Anterior cingulate cortex (tissue), 58 donors: ENCODE data around the gene DOCK4.

Experiments
- DNase-seq, 58 donors: peaks; one replicate each; lab custom pipeline; 2025; lab: John Stamatoyannopoulos, UW

Gene DOCK4

DNA sequence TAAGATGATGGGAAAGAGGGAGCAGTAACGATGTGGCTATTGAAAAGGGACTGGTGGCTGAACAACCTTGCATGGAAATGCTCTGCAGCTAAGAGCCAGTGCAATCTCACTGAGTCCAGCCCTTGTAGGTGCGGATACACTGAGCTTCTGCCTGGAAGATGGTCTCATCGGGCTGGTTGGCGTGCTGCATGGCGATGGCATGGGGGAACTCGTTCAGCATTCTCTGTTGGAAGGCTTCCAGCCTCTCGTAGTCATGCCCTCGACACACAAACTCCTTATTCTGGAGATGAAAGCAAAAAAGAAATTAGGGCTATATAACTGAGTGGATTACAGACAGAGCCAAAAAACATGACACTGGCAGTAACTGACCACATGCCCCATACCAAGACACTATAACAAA is 446.2 kb downstream of the DOCK4 start:
- peak in 5 of 58 donors; percentile 2 to 51 (median 13) for DNase-seq

DNA sequence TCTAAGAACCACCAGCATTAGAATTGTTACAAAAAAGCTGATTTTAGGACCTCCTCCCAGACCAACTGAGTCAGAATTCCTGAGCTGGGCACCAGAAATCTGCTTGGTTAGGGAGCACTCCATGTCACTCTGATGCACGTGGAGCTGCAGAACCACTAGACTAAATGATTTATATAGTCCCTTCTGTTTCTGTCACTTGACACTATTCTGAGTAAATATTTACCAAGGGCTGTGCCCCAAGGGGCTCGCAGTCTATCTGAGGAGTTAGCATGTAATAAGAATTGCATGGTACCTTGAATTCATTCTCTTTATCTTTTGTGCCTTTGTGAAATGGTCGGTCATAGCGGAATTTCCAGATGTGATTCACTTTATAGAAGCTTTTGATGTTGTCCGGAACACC is 447.9 kb downstream of the DOCK4 start:
- no peak for DNase-seq

DNA sequence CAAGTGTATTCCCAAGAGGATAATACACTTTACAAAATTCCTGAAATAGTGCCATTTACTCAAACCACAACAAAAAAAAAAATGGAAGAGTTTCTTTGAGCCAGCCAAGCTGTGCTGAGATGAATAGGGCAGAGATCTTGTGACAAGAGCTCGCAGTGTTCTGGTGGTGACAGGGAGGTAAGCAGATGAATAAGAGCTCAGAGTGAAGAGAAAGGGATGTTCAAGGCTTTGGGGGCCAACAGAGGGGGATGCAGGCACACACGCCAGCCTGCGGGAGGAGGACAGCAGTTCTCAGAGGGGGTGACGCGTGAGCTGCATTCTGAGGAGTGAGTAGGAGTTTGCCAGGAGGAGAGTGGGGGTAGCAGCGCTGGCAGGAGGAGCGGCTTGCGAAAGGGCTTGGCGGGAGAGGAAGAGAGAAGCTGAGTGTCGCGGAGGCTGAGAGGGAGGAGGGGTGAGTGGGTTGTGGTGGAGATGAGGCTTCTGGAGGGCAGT is 449.5 kb downstream of the DOCK4 start:
- DNase-seq: peak in 56 of 58 donors; percentile 38 to 94 (median 82)

DNA sequence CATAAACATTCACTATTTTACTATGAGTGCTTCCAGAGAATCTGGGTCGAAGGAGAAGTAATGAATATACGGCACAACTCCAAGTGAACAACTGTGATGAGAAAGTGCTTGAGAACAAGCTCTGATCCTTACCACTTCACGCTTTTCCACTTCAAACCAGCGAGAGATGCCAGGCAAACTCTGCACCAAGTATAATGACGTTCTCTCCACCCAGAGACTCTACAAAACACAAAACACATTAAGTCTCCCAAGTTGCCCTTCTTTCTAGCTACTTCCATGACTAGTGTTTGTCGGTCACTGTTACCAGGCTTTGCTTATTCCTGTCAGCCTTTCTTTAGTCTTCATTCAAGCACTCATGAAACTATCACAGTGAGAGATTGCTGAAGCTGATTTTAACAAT is 450.8 kb downstream of the DOCK4 start:
- peak in 6 of 58 donors; percentile 5 to 45 (median 18) for DNase-seq

DNA sequence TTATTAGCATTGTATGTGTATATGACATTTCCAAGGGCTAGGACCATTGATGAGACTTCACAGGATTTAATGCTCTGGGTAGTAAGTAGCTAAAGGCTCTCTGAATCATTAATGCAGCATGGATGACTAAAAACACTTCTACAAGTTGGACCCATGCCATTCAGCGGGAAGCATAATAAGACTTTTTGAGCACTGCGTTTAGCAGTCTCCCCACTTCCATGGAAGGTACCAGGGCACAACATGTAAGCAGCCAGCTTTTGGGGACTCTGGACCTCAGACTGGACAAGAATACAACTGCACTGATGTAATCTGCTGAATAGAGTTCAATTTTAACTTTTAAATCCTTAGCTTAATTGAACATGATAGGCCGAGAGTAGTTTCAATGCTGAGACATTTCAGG is 452.2 kb downstream of the DOCK4 start:
- DNase-seq: peak in 2 of 58 donors; percentile 13 to 62

DNA sequence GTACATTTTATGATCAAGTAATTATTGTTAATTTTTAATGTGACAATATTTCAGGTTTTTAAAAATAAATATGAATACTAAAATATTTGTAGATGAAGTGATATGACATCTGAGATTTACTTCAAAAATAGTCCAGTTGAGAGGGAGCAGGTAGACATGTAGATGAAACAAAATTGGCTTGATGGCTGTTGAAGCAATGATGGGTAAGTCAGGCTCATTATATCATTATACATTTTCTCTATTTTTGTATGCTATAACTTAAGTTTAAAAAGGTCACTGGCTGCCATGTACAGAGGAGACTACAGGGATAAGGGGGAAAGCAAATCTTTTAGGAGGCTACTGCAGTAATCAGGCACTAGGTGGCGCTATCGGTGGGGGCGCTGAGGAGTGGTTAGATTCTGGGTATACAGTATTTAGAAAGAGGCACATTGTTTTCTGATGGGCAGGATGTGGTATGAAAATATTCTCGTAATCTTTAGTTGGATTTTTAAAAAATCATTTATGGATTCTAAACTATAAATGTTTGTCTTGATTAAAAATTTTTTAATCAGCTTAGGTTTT is 454.1 kb downstream of the DOCK4 start:
- peak in 26 of 58 donors; percentile 5 to 65 (median 24) for DNase-seq

DNA sequence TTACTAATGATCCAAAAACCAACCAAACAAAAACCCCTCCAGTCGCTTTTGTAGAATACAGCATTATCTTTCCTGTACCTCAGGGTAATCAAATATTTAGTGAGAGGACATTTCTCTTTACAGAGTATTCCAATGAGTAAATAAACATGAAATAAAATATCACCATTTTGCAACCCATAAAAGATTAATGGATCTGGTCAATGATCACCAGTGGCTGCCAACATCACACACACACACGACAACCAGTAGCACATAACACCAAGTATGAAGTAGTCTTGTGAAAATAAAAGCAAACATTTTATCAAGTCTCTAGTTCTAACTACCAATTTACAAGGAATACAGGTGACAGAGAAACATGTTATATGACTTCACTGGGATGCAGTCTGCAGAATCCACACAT is 455.3 kb downstream of the DOCK4 start:
- DNase-seq: no peak

DNA sequence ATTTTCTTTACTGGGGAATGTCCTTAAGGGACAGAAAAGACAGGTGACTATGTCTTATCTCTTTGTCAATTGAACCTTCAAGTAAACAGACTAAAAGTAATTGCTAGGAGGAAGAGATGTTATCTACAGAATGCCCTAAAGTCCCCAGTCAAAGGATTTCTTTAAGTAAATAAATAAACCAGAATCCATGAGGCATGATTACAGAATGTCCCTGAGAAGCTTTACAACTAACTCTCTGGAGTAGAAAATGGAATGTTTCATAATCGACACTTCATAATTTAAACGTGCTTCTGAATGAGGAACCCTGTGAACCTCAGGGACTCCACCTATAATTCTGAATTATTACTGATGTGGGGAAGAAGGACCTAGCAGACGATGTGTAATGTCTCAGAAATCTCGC is 456.0 kb downstream of the DOCK4 start:
- DNase-seq: no peak

DNA sequence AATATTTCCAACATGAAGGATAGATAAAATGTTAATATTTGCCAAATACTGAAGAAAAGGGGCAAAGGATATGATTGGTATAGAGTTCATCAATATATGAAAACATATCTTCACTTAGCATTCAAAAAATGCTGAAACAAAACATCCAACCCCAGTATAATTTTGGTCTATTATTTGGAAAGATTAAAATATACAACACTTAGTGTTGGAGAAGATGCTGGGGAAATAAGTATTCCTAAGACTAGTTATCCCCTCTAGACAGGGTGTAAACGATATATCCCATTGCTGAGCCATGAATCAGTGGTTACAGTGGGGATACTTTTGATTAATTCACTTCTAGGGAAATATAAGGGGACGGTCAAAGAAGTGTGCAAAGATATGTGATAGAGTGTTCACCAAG is 456.6 kb downstream of the DOCK4 start:
- no peak for DNase-seq

DNA sequence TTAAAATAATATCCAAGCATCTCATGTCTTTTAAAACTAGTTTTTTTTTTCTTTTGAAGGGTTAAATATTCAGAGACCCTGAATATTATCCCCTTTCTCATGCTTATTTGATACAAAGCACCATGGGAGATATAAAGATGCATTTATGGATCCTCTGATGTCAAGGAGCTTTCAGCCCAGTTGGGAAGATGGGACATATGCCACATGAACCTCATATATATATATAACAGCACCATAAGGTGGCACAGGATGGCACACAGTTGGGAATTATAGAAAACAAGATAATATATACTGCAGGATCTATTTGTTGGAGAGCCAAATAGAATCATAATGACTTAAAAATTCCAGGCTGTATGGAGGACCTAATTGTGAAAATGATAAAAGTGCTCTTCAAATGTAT is 458.5 kb downstream of the DOCK4 start:
- no peak for DNase-seq

DNA sequence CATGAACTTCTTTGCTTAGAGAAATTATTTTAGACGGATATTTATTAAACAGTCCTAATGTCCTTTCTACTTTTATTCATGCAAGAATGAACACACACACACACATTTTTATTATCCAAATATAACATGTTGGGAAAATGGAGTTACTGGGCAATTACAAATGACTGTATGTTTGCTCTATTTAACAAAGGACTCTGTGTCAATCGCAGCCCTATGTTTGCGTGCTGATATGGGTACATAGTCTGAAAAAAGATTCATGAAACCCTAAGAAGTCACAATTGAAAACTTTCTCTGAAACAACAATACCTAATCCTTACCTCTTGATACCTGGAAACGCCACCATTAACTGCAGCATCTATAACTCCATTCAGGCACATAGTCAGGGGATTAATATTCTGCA is 459.2 kb downstream of the DOCK4 start:
- DNase-seq: no peak

DNA sequence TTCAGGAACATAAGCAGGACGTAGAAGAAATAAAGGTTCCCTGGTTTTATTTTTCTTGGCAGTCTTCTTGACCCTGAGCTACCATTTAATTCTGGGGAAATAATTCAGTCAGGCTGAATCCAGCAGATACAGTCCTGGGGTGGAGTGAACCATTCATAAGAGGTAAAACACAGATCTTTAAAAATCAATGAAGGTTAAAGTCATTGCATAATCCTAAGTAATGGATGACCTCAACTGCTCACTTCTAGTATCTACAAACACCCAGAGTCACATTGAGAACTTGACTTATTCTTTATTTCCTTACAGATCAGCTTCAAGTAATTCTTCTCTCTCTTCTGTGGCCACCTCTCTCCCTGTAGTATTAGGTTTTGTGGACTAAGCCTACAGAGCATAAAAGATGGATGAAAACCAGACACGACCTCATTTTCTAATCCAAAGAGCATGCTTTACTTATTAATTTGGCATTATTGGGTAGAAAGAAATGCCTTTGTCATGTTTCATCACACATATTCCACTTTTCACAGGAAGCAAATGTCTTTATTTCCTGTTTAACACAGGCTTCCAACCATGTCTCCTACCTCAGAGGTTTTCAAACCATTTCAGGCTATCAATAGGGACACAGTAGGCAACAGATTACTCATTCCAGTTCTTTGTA is 461.6 kb downstream of the DOCK4 start:
- DNase-seq: no peak

DNA sequence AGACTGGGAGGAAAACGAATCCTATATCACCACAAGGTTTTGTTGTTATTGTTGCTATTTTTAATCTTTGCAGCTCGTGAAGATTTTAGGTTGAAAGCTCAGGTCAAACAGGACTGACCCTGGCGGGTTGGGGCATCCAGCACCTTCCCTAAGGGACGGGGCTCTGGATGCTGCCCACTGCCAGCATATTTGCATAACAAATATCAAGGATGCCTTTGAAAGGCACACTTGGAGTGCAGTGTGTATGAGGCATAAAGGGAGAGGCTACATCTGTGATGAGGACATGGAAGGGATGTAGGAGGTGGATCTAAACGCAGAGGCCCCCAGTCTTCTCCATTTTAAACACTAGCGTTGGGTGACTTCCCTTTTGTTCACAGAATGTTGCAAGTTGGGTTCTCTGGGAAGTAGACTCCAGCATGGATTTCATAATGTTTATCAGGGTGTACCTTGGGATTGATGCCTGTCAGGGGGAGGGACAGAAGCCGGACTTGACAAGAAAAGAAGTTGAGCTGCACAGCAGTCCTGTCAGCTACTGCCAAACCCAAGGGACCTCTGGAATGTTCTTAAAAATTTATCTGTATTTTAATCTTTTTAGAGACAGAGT is 462.9 kb downstream of the DOCK4 start:
- DNase-seq: no peak

DNA sequence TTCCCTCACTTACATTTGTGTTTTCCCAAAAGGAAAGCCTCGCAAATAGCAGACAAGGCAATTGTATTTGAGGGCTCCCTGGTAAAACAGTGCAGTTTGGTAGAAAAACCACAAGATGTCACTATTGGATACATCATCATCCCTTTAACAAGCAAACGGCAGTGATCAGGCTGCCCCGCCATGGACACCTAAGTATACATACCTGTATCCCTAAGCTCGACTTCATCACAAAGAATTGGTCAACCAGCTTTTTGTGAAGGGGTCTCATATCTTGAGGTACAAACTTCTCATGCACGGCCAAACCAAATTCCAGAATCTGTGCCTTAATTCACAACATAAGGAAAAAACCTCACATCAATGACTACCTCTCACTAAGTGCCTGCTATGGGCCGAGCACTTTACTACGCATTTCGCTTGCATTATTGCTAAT is 464.4 kb downstream of the DOCK4 start:
- DNase-seq: peak in 32 of 58 donors; percentile 5 to 66 (median 32)

DNA sequence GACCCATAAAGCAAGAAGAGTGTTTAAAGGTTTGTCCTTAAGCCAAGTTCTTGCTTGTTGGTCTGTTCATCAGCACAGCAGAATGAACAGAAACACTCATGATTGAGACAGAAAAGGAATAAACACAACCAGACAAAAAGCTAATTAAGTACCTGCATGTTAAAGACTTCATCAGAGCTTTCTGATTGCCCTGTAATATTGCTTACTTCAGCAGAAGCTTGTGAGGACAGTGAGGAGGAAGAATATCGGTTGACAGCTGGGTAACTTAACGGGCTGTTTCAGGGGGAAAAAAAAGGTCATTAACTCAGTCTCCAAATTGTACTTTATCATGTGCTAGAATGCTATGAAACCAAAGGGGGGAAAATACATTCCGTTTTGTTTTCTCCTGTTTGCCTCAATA is 465.3 kb downstream of the DOCK4 start:
- DNase-seq: no peak

DNA sequence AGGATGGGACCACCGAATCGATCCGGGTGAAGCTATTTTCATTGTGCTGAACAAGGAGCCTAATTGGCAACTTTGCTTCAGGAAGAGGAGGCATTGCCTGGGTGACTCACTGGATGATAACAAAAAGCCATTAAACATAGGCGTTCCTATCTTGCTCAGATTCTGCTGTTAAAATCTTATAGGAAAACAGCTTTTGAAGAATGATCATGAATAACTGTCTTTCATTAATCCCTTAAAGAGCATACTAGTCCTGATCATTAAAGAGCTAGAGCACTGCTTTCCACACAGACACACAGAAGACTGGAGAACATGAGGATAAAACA is 469.7 kb downstream of the DOCK4 start:
- DNase-seq: no peak

DNA sequence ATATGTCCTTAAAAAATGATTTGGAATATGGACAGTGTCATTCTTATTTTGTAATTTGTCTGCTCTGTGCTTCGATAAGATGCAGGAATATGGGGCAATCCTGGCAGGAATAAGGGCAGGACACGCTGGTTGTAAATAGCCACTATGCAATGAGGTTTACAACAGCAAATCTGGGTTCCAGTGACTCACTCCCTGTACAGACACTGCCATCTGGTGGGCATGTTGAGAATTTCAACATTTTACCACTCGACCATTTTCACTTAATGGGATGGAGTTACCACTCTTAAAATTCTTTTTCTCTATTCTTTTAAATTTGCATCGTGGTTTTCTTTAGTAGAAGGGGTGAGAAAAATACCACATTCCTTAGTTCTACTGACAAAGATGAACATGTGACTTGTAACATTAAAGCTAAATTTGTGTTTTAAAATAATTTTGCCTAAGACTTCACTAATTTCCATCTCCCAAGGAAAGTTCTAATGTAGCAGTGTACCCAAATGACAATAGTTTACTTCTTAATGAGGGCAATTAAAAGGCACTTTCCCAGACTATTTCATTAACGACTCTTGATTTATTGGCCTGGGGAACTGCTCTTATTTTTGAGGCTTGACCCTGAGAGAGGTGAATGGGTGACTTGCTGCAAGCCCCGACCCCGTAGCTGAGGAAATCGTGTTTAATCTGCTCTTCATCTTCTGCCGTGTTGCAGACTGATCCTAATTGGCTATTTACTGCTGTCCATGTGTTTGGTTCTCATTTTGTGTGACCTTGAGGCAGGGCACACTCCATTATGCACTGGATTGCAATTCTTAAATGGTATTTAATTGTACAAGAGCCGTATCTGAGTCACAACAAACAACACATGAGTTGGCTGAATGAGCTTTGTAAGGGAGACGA is 470.3 kb downstream of the DOCK4 start:
- peak in 31 of 58 donors; percentile 13 to 82 (median 33) for DNase-seq

DNA sequence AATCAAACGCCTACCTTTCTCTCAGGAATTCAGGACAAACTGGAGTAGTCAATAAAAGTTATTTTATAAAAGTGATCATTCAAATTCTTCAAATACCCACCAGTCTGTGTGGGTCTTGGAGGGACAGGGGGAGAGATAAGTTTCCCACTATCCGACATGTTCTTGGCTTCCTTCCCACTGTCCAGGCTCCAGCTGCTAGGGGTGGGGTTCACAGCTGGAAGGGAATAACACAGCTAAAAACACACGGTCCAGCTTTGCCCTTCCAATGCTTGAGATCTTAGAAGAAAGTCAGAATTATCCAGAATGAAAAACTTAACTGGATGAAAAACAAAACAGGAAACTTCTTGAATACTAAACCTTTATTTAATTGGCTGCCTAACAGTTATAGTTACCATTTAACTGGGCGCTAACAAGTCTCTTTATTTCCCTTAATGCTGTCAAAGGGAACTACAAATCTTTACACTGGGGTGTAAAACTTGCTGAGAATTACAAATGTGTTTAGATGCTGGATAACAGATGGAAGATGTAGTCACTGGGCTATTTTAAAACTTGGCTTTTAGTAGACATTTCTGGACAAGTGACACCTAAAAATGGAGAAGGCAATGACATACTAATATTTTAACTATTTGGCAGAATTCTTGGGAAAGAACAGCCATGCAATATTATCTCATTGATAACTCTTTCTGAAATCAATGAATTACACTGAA is 471.1 kb downstream of the DOCK4 start:
- no peak for DNase-seq

DNA sequence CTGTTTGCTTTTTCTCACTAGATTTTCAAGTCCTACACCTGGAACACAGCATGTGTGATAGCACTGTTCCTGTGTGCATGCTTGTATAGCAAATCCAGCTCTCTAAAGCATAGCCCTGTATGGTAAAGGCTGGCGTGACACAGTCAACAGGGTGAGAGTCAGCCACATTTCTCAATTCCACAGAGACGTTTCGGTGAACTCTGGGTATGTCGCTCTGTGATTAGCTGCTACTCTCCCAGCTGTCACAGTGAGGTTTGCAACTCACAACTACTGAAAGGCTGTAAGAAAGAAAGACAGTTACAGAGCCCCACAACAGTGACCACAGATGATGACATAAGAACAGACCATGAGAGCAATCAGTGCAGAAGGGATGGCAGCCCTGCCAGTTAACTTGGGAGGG is 473.3 kb downstream of the DOCK4 start:
- DNase-seq: no peak
